Endodermal cell (in vitro differentiated cells): Measurements from ENCODE around the gene SNU13. TPM values are rescaled to one million over a fixed set of nuclear protein-coding genes. Genes with fewer than 3 reads are reported as not detected.
A peak's percentile ranks its signal among the peaks of the same experiment; 100 is the strongest.
"Not testable (repeated sequence)": the region's sequence is repeated elsewhere in the genome, so short reads cannot be mapped to it uniquely, and the experiment has no call there.

ENCODE experiments used
- DNase-seq: peaks from one replicate; pipeline ENCODE4 v3.0.0-alpha.2; 2017
- H3K27ac ChIP-seq: 2 replicates; pipeline ENCODE4 v1.5.1; 2013; ENCODE audit warnings: mild to moderate bottlenecking, low read depth, low read length, moderate library complexity
- H3K27me3 ChIP-seq: 2 replicates; pipeline ENCODE4 v1.6.1; 2013; ENCODE audit warnings: mild to moderate bottlenecking, low read length, moderate library complexity; ENCODE audit not compliant: insufficient read depth, control insufficient read depth, poor library complexity, severe bottlenecking
- H3K36me3 ChIP-seq: 2 replicates; pipeline ENCODE4 v1.7.0; 2013; ENCODE audit warnings: mild to moderate bottlenecking, low read length, moderate library complexity; ENCODE audit not compliant: control insufficient read depth, insufficient read depth
- H3K4me1 ChIP-seq: one replicate; pipeline ENCODE4 v1.7.0; 2013; ENCODE audit warnings: low read length; ENCODE audit not compliant: control insufficient read depth, insufficient read depth
- H3K4me3 ChIP-seq: 2 replicates; pipeline ENCODE4 v1.5.1; 2013; ENCODE audit warnings: mild to moderate bottlenecking, low read length, moderate library complexity
- H3K9ac ChIP-seq: 2 replicates; pipeline ENCODE4 v1.6.1; 2013; ENCODE audit warnings: mild to moderate bottlenecking, low read length, moderate library complexity; ENCODE audit not compliant: poor library complexity, severe bottlenecking; ENCODE audit errors: extremely low read depth
- H3K9me3 ChIP-seq: 2 replicates; pipeline ENCODE4 v1.6.1; 2013; ENCODE audit warnings: mild to moderate bottlenecking, low read length, moderate library complexity; ENCODE audit not compliant: control insufficient read depth
- H3K27ac Mint-ChIP-seq: 2 replicates; pipeline ENCODE4 v1.8.0; 2020; ENCODE audit warnings: mixed read lengths
- H3K27me3 Mint-ChIP-seq: 2 replicates; pipeline ENCODE4 v1.8.0; 2021; ENCODE audit warnings: mild to moderate bottlenecking, mixed read lengths; ENCODE audit not compliant: insufficient read depth
- H3K36me3 Mint-ChIP-seq: 2 replicates; pipeline ENCODE4 v1.8.0; 2020; ENCODE audit warnings: low read depth, mixed read lengths
- H3K4me1 Mint-ChIP-seq: 2 replicates; pipeline ENCODE4 v1.8.0; 2020; ENCODE audit warnings: mixed read lengths
- H3K4me3 Mint-ChIP-seq: 2 replicates; pipeline ENCODE4 v1.8.0; 2020; ENCODE audit warnings: mild to moderate bottlenecking, moderate library complexity, mixed read lengths
- H3K9me3 Mint-ChIP-seq: 2 replicates; pipeline ENCODE4 v1.8.0; 2020; ENCODE audit warnings: mild to moderate bottlenecking, mixed read lengths
- CTCF ChIP-seq: fragments of 200-600 bp; sonication (generic); conservative IDR thresholded peaks from 2 replicates; pipeline ENCODE4 v1.5.0; 2021; ENCODE audit warnings: antibody characterized with exemption, mild to moderate bottlenecking
- WGBS, 2 experiments: methylation state at CpG; one replicate each; pipeline versions ENCODE4 v1.1.5 to v1.1.7; 2013; ENCODE audit warnings: missing lambda C conversion rate in 2 of 2, mixed read lengths in 1 of 2; ENCODE audit not compliant: insufficient coverage in 1 of 2, insufficient read length in 1 of 2; 5-methylcytosine and 5-hydroxymethylcytosine counted together
- total RNA-seq, 2 donors: library from RNA; stranded (reverse); fragmentation: NEBNext Ultra II Directional in 1 of 2; extraction: Animal tissue kit (Norgen Biotek cat#: 25700) in 1 of 2; gene quantifications; 2 replicates in 1 of 2; 3 replicates in 1 of 2; pipeline ENCODE4 v1.2.1, GENCODE V29; 2021

The SNU13 gene
- total RNA-seq, 2 donors from 2014 or later: 133 to 146 TPM

- Mint-ChIP-seq H3K27ac (peak overlapping the region; percentile 97), H3K9me3 (no peaks in the 10 kb centered on the region), H3K27me3 (no peaks in the 10 kb centered on the region)
Measured at GRCh38 chr22:41687901-41688364, 734 bp downstream of the SNU13 start.

GRCh38 chr22:41686890-41687289 lies 1.8 kb downstream of the SNU13 start:
- not testable (repeated sequence) for H3K9me3 Mint-ChIP-seq, H3K4me1 ChIP-seq, H3K27ac ChIP-seq, H3K36me3 ChIP-seq, H3K27me3 ChIP-seq, H3K27me3 Mint-ChIP-seq, H3K36me3 Mint-ChIP-seq, H3K4me1 Mint-ChIP-seq, H3K9ac ChIP-seq, H3K27ac Mint-ChIP-seq, H3K9me3 ChIP-seq, DNase-seq
- H3K4me3 ChIP-seq: peak overlapping the region; percentile 89
- H3K4me3 Mint-ChIP-seq: peak overlapping the region; percentile 94
- WGBS, 2 experiments: 91 to 97% methylated on average over 4 to 9 of the region's 11 CpGs

More at GRCh38 chr22:41687901-41688364, 734 bp downstream of the SNU13 start:
- 1 to 2% methylated on average over 15 to 20 of the region's 20 CpGs for WGBS, 2 experiments
- no peaks in the 10 kb centered on the region for H3K36me3 Mint-ChIP-seq
- H3K9ac ChIP-seq: peak overlapping the region; percentile 66
- no peaks in the 10 kb centered on the region for H3K4me1 ChIP-seq
- H3K4me3 ChIP-seq: peak overlapping the region; percentile 89
- H3K4me3 Mint-ChIP-seq: peak overlapping the region; percentile 94
- no peaks in the 10 kb centered on the region for H3K27me3 ChIP-seq
- H3K36me3 ChIP-seq: no peaks in the 10 kb centered on the region
- no peak overlapping the region for H3K27ac ChIP-seq
- TF ChIP-seq CTCF: no peak
- peaks cover 7% of the 10 kb centered on the region for H3K4me1 Mint-ChIP-seq
- peak; percentile 69 for DNase-seq
- H3K9me3 ChIP-seq: no peaks in the 10 kb centered on the region

GRCh38 chr22:41684194-41684593 lies 4.5 kb downstream of the SNU13 start:
- peaks cover 19% of the 10 kb centered on the region for H3K36me3 ChIP-seq
- no peak overlapping the region for H3K4me3 ChIP-seq
- no peak overlapping the region for H3K27ac ChIP-seq
- Mint-ChIP-seq H3K36me3 (peaks cover 15% of the 10 kb centered on the region), H3K27ac (no peak overlapping the region), H3K4me3 (no peak overlapping the region), H3K9me3 (no peaks in the 10 kb centered on the region), H3K4me1 (peaks cover 7% of the 10 kb centered on the region), H3K27me3 (no peaks in the 10 kb centered on the region)
- 98 to 100% methylated on average over 1 to 2 of the region's 4 CpGs for WGBS, 2 experiments
- H3K9me3 ChIP-seq: no peaks in the 10 kb centered on the region
- no peak for TF ChIP-seq CTCF
- DNase-seq: no peak
- no peaks in the 10 kb centered on the region for H3K27me3 ChIP-seq
- no peak overlapping the region for H3K9ac ChIP-seq
- no peaks in the 10 kb centered on the region for H3K4me1 ChIP-seq

GRCh38 chr22:41683616-41684015 lies 5.1 kb downstream of the SNU13 start:
- H3K36me3 Mint-ChIP-seq: peaks cover 17% of the 10 kb centered on the region

More at GRCh38 chr22:41683616-41684015, 5.1 kb downstream of the SNU13 start:
- no peak overlapping the region for H3K27ac Mint-ChIP-seq
- no peak for TF ChIP-seq CTCF
- H3K27ac ChIP-seq: no peak overlapping the region
- no peak for DNase-seq
- no peaks in the 10 kb centered on the region for H3K27me3 Mint-ChIP-seq
- no peak overlapping the region for H3K4me3 Mint-ChIP-seq
- no peaks in the 10 kb centered on the region for H3K9me3 ChIP-seq
- no peaks in the 10 kb centered on the region for H3K27me3 ChIP-seq
- no peak overlapping the region for H3K9ac ChIP-seq
- no peak overlapping the region for H3K4me3 ChIP-seq
- H3K9me3 Mint-ChIP-seq: no peaks in the 10 kb centered on the region
- peaks cover 7% of the 10 kb centered on the region for H3K4me1 Mint-ChIP-seq
- WGBS, 2 experiments: 98 to 100% methylated on average over 2 of the region's 3 CpGs
- H3K4me1 ChIP-seq: no peaks in the 10 kb centered on the region
- peaks cover 22% of the 10 kb centered on the region for H3K36me3 ChIP-seq
